NCI-H1694 treated with DMSO at 0.1 percent for 48 hours (cell line): ENCODE measurements around the gene DOLPP1.

Experiments used
- DNase-seq: peaks from one replicate; lab custom pipeline; 2025; lab: John Stamatoyannopoulos, UW

The DOLPP1 gene

DNA sequence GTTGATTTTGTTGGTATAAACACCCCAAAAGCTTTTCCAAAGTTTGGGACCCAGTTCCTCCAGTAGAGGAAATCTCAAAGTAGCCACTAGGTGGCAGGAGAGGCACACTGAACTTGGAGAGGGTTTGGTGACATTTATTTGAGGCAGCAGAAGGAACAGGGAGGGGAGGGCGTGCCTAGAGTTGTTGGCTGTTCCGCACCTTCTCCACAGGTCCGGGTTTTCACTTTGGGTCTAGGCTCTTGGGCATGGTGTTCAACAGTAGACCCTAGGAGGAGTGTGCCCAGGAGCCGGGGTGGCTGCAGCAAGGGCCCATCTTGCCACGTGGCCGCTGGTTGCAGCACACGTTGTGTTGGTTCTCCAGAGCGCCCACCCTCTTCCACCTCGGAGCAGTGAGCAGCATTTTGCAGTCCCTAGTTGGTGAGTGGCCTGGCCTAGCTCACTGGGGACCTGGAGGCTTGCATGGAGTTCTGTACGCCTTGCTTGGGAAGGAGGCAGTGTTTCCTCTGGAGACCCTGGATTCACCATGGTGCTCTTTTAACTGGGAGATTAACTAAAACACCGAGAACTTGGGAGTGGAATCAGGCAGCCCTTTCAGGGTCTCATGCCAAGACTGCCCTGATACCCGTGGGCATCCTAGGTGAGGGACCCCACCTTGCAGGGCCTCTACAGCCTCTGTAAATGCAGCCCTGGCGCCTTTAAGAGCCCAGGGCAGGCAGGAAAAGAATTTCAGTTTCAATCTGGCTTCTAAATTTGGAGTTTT lies 58.5 kb downstream of the DOLPP1 start:
- DNase-seq: peak; percentile 83

- peak; percentile 95 for DNase-seq
These were observed 59.1 kb downstream of the DOLPP1 start for GRCh38 chr9:129139993-129140396.
